WTC11 (cell line): ENCODE measurements around the gene TEX101. TPM values are rescaled to one million over a fixed set of nuclear protein-coding genes. Genes with fewer than 3 reads are reported as not detected.

Experiments
- ATAC-seq: fragments of 200-7000 bp; cut with Tn5 transposase; 2 replicates; pipeline ENCODE4 v1.10.0; 2021; ENCODE audit warnings: mild to moderate bottlenecking, moderate library complexity
- CTCF ChIA-PET: fragments of 300-600 bp; sonication (Branson Sonifier 250); formaldehyde crosslinking; loops from one replicate; lab custom pipeline; 2021; ENCODE audit warnings: antibody characterized with exemption; lab: Charles Lee
- POLR2A ChIA-PET: fragments of 350-600 bp; sonication (Branson Sonifier 250); formaldehyde crosslinking; loops from one replicate; lab custom pipeline; 2021; ENCODE audit warnings: antibody characterized with exemption; lab: Charles Lee
- DNase-seq: peaks from one replicate; pipeline ENCODE4 v3.0.0; 2021; ENCODE audit warnings: low spot score
- H3K27ac Mint-ChIP-seq: 2 replicates; pipeline ENCODE4 v1.8.0; 2021; ENCODE audit warnings: mixed read lengths
- H3K27me3 Mint-ChIP-seq: 2 replicates; pipeline ENCODE4 v1.8.0; 2021; ENCODE audit warnings: low read depth, mild to moderate bottlenecking, moderate library complexity, mixed read lengths
- H3K36me3 Mint-ChIP-seq: 2 replicates; pipeline ENCODE4 v1.8.0; 2021; ENCODE audit warnings: mixed read lengths
- H3K4me1 Mint-ChIP-seq: 2 replicates; pipeline ENCODE4 v1.8.0; 2022; ENCODE audit warnings: mixed read lengths
- H3K4me3 Mint-ChIP-seq: 2 replicates; pipeline ENCODE4 v1.8.0; 2021; ENCODE audit warnings: mild to moderate bottlenecking, moderate library complexity, mixed read lengths
- H3K9me3 Mint-ChIP-seq: 2 replicates; pipeline ENCODE4 v1.8.0; 2021; ENCODE audit warnings: mixed read lengths
- AR ChIP-seq: fragments of 250-450 bp; sonication (Bioruptor Pico); IDR thresholded peaks from 2 replicates; pipeline ENCODE4 v1.9.0; 2021; ENCODE audit warnings: mild to moderate bottlenecking
- ATF6 ChIP-seq: sonication (generic); formaldehyde crosslinking; IDR thresholded peaks from 2 replicates; pipeline ENCODE4 v1.8.1; 2023; ENCODE audit warnings: mild to moderate bottlenecking, missing genetic modification reagents
- CREB1 ChIP-seq: sonication (generic); formaldehyde crosslinking; IDR thresholded peaks from 2 replicates; pipeline ENCODE4 v1.8.0; 2023; ENCODE audit warnings: mild to moderate bottlenecking, missing genetic modification reagents
- EMX1 ChIP-seq: fragments of 250-450 bp; sonication (Bioruptor Pico); IDR thresholded peaks from 2 replicates; pipeline ENCODE4 v1.8.0; 2021; ENCODE audit warnings: mild to moderate bottlenecking
- FOXP1 ChIP-seq: sonication (generic); formaldehyde crosslinking; IDR thresholded peaks from 2 replicates; pipeline ENCODE4 v1.8.0; 2022; ENCODE audit warnings: missing genetic modification reagents, mild to moderate bottlenecking, moderate library complexity, borderline replicate concordance
- IRF2 ChIP-seq: sonication (generic); formaldehyde crosslinking; IDR thresholded peaks from 2 replicates; pipeline ENCODE4 v1.8.0; 2022; ENCODE audit warnings: low read depth, missing genetic modification reagents, borderline replicate concordance
- MLX ChIP-seq: sonication (generic); formaldehyde crosslinking; IDR thresholded peaks from 2 replicates; pipeline ENCODE4 v1.8.1; 2023; ENCODE audit warnings: mild to moderate bottlenecking, missing genetic modification reagents, moderate library complexity
- NR2C2 ChIP-seq: sonication (generic); formaldehyde crosslinking; IDR thresholded peaks from 2 replicates; pipeline ENCODE4 v1.8.0; 2022; ENCODE audit warnings: mild to moderate bottlenecking, missing genetic modification reagents
- USF1 ChIP-seq: sonication (generic); formaldehyde crosslinking; IDR thresholded peaks from 2 replicates; pipeline ENCODE4 v1.8.0; 2022; ENCODE audit warnings: mild to moderate bottlenecking, missing genetic modification reagents
- ZNF317 ChIP-seq: sonication (generic); formaldehyde crosslinking; IDR thresholded peaks from 2 replicates; pipeline ENCODE4 v1.8.1; 2023; ENCODE audit warnings: low read depth, mild to moderate bottlenecking, moderate library complexity, missing genetic modification reagents, borderline replicate concordance
- ZNF396 ChIP-seq: fragments of 250-450 bp; sonication (Bioruptor Pico); IDR thresholded peaks from 2 replicates; pipeline ENCODE4 v1.8.0; 2021; ENCODE audit warnings: mild to moderate bottlenecking, moderate library complexity, borderline replicate concordance
- ZNF416 ChIP-seq: fragments of 250-450 bp; sonication (Bioruptor Pico); IDR thresholded peaks from 2 replicates; pipeline ENCODE4 v1.9.0; 2021; ENCODE audit warnings: mild to moderate bottlenecking, inconsistent platforms
- ZNF425 ChIP-seq: fragments of 250-450 bp; sonication (Bioruptor Pico); conservative IDR thresholded peaks from 2 replicates; pipeline ENCODE4 v1.9.0; 2021; ENCODE audit warnings: mild to moderate bottlenecking
- ZNF512 ChIP-seq: sonication (generic); formaldehyde crosslinking; IDR thresholded peaks from 2 replicates; pipeline ENCODE4 v1.8.1; 2022; ENCODE audit warnings: missing genetic modification reagents, borderline replicate concordance
- ZSCAN18 ChIP-seq: fragments of 250-450 bp; sonication (Bioruptor Pico); IDR thresholded peaks from 2 replicates; pipeline ENCODE4 v2.1.2; 2022; ENCODE audit warnings: mild to moderate bottlenecking, moderate library complexity
- total RNA-seq: library from RNA; stranded (reverse); gene quantifications from 3 replicates; pipeline ENCODE4 v1.2.3, GENCODE V29; 2021

The TEX101 gene
- total RNA-seq, 1 experiment from 2014 or later = not detected

GRCh38 chr19:43466793-43467192 is 52.1 kb downstream of the TEX101 start (continued):
- TF ChIP-seq ZSCAN18 (CRISPR knock-in tag) = no peak
- no peak for TF ChIP-seq MLX (CRISPR knock-in tag)
- no peak for TF ChIP-seq USF1 (CRISPR knock-in tag)
- no peak for TF ChIP-seq ZNF425
- TF ChIP-seq FOXP1 (CRISPR knock-in tag) = no peak
- TF ChIP-seq ZNF317 = no peak
- TF ChIP-seq ATF6 (CRISPR knock-in tag) = no peak
- TF ChIP-seq NR2C2 (CRISPR knock-in tag) = no peak
- no peak for TF ChIP-seq IRF2
- no peak for TF ChIP-seq ZNF396 (CRISPR knock-in tag)
- no peak for TF ChIP-seq EMX1

GRCh38 chr19:43467276-43467675 is 52.6 kb downstream of the TEX101 start:
- Mint-ChIP-seq H3K4me1 (peaks cover 8% of the 10 kb centered on the region), H3K4me3 (no peak overlapping the region), H3K27ac (no peak overlapping the region), H3K27me3 (peaks cover 52% of the 10 kb centered on the region), H3K9me3 (no peaks in the 10 kb centered on the region), H3K36me3 (no peaks in the 10 kb centered on the region)
- DNase-seq (no peak), ATAC-seq (no peak)
- ChIA-PET CTCF (interaction anchor here (1.0 kb wide), 1 partner anchor 88 kb away, joined by 4 read pairs; no protein-coding TSS in a partner anchor), POLR2A (no interaction called here)
- TF ChIP-seq USF1 (CRISPR knock-in tag) = no peak
- no peak for TF ChIP-seq CREB1 (CRISPR knock-in tag)
- no peak for TF ChIP-seq ZNF512 (CRISPR knock-in tag)
- TF ChIP-seq ATF6 (CRISPR knock-in tag) = no peak
- no peak for TF ChIP-seq ZNF416 (CRISPR knock-in tag)
- no peak for TF ChIP-seq AR (CRISPR knock-in tag)
